ENCODE results near the gene DACT3. TPM values are rescaled to one million over a fixed set of nuclear protein-coding genes. Genes with fewer than 3 reads are reported as not detected.

Gene DACT3
- total and polyA plus RNA-seq, 12 donors, result 3.9 to 29.3 (median 12.2) TPM

GRCh38 chr19:46609511-46610412 is 51.2 kb downstream of the DACT3 start:
- no peak overlapping the region for H3K4me3 ChIP-seq
- H3K4me1 ChIP-seq, result peaks cover 9 to 47% (median 32%) of the 10 kb centered on the region in 9 donors
- no peak overlapping the region for H3K27ac ChIP-seq
- intact Hi-C loops (cut with DNase I), result loop anchor here in 1 of 10 donors (5.0 kb wide), 1 partner anchor 53 kb away; the partner anchor contains the start of gene DACT3
- WGBS, 2 donors, result 73 to 80% methylated on average over 30 of the region's 30 CpGs
- no peak for DNase-seq
- ATAC-seq, result no peak
- peaks cover 0 to 57% (median 46%) of the 10 kb centered on the region in 9 donors for H3K36me3 ChIP-seq
- no peak for TF ChIP-seq CTCF (IDR thresholded peaks at IDR 0.05)
- no peaks in the 10 kb centered on the region for H3K9me3 ChIP-seq
- no peaks in the 10 kb centered on the region for H3K27me3 ChIP-seq

- peaks cover 0 to 59% (median 46%) of the 10 kb centered on the region in 9 donors for H3K36me3 ChIP-seq
- intact Hi-C loops (cut with DNase I), result no loop called here
- no peak for ATAC-seq
- TF ChIP-seq CTCF (IDR thresholded peaks at IDR 0.05), result no peak
- no peaks in the 10 kb centered on the region for H3K9me3 ChIP-seq
- WGBS, 2 donors, result 89 to 91% methylated on average over 27 of the region's 27 CpGs
- peaks cover 14 to 48% (median 36%) of the 10 kb centered on the region in 9 donors for H3K4me1 ChIP-seq
- DNase-seq, result no peak
- no peak overlapping the region for H3K27ac ChIP-seq
- H3K27me3 ChIP-seq, result no peaks in the 10 kb centered on the region
- no peak overlapping the region for H3K4me3 ChIP-seq
Measured at GRCh38 chr19:46608581-46609345, 52.2 kb downstream of the DACT3 start.

GRCh38 chr19:46608178-46608577 is 52.8 kb downstream of the DACT3 start:
- Histone ChIP-seq H3K27ac (no peak overlapping the region), H3K27me3 (no peaks in the 10 kb centered on the region), H3K4me3 (no peak overlapping the region), H3K9me3 (no peaks in the 10 kb centered on the region), H3K4me1 (peaks cover 20 to 54% (median 42%) of the 10 kb centered on the region in 9 donors), H3K36me3 (peaks cover 0 to 59% (median 46%) of the 10 kb centered on the region in 9 donors)
- WGBS, 2 donors, result 93 to 94% methylated on average over 9 of the region's 9 CpGs
- intact Hi-C loops (cut with DNase I), result no loop called here
- TF ChIP-seq CTCF (IDR thresholded peaks at IDR 0.05), result no peak
- ATAC-seq (no peak), DNase-seq (no peak)

GRCh38 chr19:46607448-46607841 is 53.5 kb downstream of the DACT3 start:
- no peaks in the 10 kb centered on the region for H3K27me3 ChIP-seq
- intact Hi-C loops (cut with DNase I), result no loop called here
- ATAC-seq (no peak), DNase-seq (no peak)
- H3K9me3 ChIP-seq, result no peaks in the 10 kb centered on the region
- peaks cover 23 to 57% (median 49%) of the 10 kb centered on the region in 9 donors for H3K4me1 ChIP-seq
- 76 to 85% methylated on average over 12 of the region's 12 CpGs for WGBS, 2 donors
- no peak for TF ChIP-seq CTCF (IDR thresholded peaks at IDR 0.05)
- H3K36me3 ChIP-seq, result peaks cover 0 to 59% (median 46%) of the 10 kb centered on the region in 9 donors
- H3K4me3 ChIP-seq, result no peak overlapping the region
- peak overlapping the region in 2 of 10 donors; percentile 7 to 31 for H3K27ac ChIP-seq

All from heart right ventricle (tissue), 16 donors.